Caco-2 (cell line): ENCODE measurements around the gene GIT2. TPM values are rescaled to one million over a fixed set of nuclear protein-coding genes. Genes with fewer than 3 reads are reported as not detected.
A peak's percentile ranks its signal among the peaks of the same experiment; 100 is the strongest.

Experiments
- BruUV-seq: library from RNA; stranded (reverse); fragments of 400-500 nt; replicated peaks from 2 replicates; lab custom pipeline; 2021; lab: Mats Ljungman, UMichigan
- CTCF ChIA-PET: fragments of 300-600 bp; sonication (Branson Sonifier 250); formaldehyde crosslinking; loops from one replicate; lab custom pipeline; 2022; ENCODE audit warnings: antibody characterized with exemption; lab: Charles Lee
- POLR2A ChIA-PET: fragments of 300-600 bp; sonication (Branson Sonifier 250); formaldehyde crosslinking; loops from one replicate; lab custom pipeline; 2022; ENCODE audit warnings: antibody characterized with exemption; lab: Charles Lee
- DNase-seq, 2 experiments: peaks; one replicate each; pipeline versions ENCODE4 v3.0.0 to v3.0.0-alpha.2; 2020 to 2022
- H3K27me3 ChIP-seq: replicated peaks from 2 replicates; pipeline ENCODE4 v1.6.0; 2011; ENCODE audit warnings: low read length; ENCODE audit not compliant: control insufficient read depth, insufficient read depth
- H3K36me3 ChIP-seq: 2 replicates; pipeline ENCODE4 v1.5.1; 2011; ENCODE audit warnings: low read length; ENCODE audit not compliant: control insufficient read depth, insufficient read depth
- H3K4me1 ChIP-seq: fragments of 250-450 bp; sonication (Bioruptor Pico); 2 replicates; pipeline ENCODE4 v1.5.1; 2020; ENCODE audit warnings: mild to moderate bottlenecking
- H3K4me3 ChIP-seq: 2 replicates; pipeline ENCODE4 v1.5.1; 2011; ENCODE audit warnings: low read depth, mild to moderate bottlenecking, control low read depth, low read length
- H3K9me3 ChIP-seq: fragments of 250-450 bp; sonication (Bioruptor Pico); 2 replicates; pipeline ENCODE4 v1.5.1; 2020; ENCODE audit warnings: mild to moderate bottlenecking, moderate library complexity
- H3K27ac Mint-ChIP-seq: one replicate; pipeline ENCODE4 v1.8.0; 2022; ENCODE audit warnings: mixed read lengths; ENCODE audit not compliant: unreplicated experiment
- H3K27me3 Mint-ChIP-seq: one replicate; pipeline ENCODE4 v1.8.0; 2022; ENCODE audit warnings: mixed read lengths; ENCODE audit not compliant: insufficient read depth, unreplicated experiment
- H3K36me3 Mint-ChIP-seq: one replicate; pipeline ENCODE4 v1.8.0; 2022; ENCODE audit warnings: mild to moderate bottlenecking, mixed read lengths; ENCODE audit not compliant: insufficient read depth, unreplicated experiment
- H3K4me1 Mint-ChIP-seq: one replicate; pipeline ENCODE4 v1.8.0; 2022; ENCODE audit warnings: low read depth, mixed read lengths; ENCODE audit not compliant: unreplicated experiment
- H3K4me3 Mint-ChIP-seq: one replicate; pipeline ENCODE4 v1.8.0; 2022; ENCODE audit warnings: mild to moderate bottlenecking, moderate library complexity, mixed read lengths; ENCODE audit not compliant: unreplicated experiment
- H3K9me3 Mint-ChIP-seq: one replicate; pipeline ENCODE4 v1.8.0; 2022; ENCODE audit warnings: mixed read lengths; ENCODE audit not compliant: unreplicated experiment
- CTCF ChIP-seq, 2 experiments: fragments of 200-600 bp in 1 of 2; IDR thresholded peaks; 1 replicate in 1 of 2; 2 replicates in 1 of 2; pipeline versions ENCODE4 v1.5.1 to v1.8.0; 2011 to 2022; ENCODE audit warnings: antibody characterized with exemption in 1 of 2, control low read depth in 1 of 2, inconsistent platforms in 1 of 2, low read depth in 1 of 2, low read length in 1 of 2, mild to moderate bottlenecking in 1 of 2, moderate library complexity in 1 of 2; ENCODE audit not compliant: insufficient read depth in 1 of 2, severe bottlenecking in 1 of 2, unreplicated experiment in 1 of 2
- intact Hi-C: fragments of 100-400 bp; cut with micrococcal nuclease; formaldehyde crosslinking; loops from one replicate; pipeline ENCODE4 v1.10.0; 2022; ENCODE audit not compliant: unreplicated experiment
- total RNA-seq: library from RNA; stranded (reverse); gene quantifications from 2 replicates; pipeline ENCODE4 v1.2.3, GENCODE V29; 2022

Gene GIT2
- total RNA-seq, 1 experiment from 2014 or later: 29.3 TPM

DNA sequence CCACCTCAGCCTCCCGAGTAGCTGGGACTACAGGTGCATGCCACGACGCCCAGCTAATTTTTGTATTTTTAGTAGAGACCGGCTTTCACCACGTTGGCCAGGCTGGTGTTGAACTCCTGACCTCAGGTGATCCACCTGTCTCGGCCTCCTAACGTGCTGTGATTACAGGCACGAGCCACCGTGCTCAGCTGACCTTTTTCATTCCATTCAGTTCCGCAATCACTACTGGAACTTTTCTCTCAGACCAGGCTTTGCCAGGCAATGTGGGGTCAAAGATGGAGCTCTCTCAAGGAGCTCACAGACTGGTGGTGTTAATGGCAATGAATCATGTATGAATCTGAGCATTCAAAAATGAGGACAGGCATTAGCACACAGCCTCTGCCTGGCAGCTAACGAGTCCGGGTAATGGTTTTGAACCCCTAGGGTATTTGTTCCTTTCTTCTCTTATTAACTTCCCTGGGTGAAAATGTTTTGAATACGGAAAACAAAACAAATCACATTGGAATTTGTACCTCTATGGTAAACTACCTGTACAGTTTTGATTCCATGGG is 105.5 kb downstream of the GIT2 start:
- Mint-ChIP-seq H3K4me1 (no peaks in the 10 kb centered on the region), H3K36me3 (peaks cover 4% of the 10 kb centered on the region), H3K27ac (no peak overlapping the region), H3K9me3 (no peaks in the 10 kb centered on the region), H3K4me3 (no peak overlapping the region), H3K27me3 (peaks cover 4% of the 10 kb centered on the region)
- H3K36me3 ChIP-seq: no peaks in the 10 kb centered on the region
- no peak for DNase-seq
- intact Hi-C loops: no loop called here
- TF ChIP-seq CTCF (IDR thresholded peaks at IDR 0.05; ENCODE audit: insufficient read depth in 1 of 2, low read depth in 1 of 2, low read length in 1 of 2, severe bottlenecking in 1 of 2, unreplicated experiment in 1 of 2): no peak
- no peaks in the 10 kb centered on the region for H3K4me1 ChIP-seq
- no peaks in the 10 kb centered on the region for H3K9me3 ChIP-seq
- no peak overlapping the region for H3K4me3 ChIP-seq
- ChIA-PET POLR2A (interaction anchor here (0.7 kb wide), 1 partner anchor 15 kb away, joined by 3 read pairs; no protein-coding TSS in a partner anchor), CTCF (interaction anchor here (0.7 kb wide), 1 partner anchor 45 kb away, joined by 4 read pairs; no protein-coding TSS in a partner anchor)
- no peaks in the 10 kb centered on the region for H3K27me3 ChIP-seq
- no TSS peak for BruUV-seq

- ChIA-PET CTCF (no interaction called here), POLR2A (no interaction called here)
- no peak overlapping the region for H3K4me3 Mint-ChIP-seq
- no peaks in the 10 kb centered on the region for H3K9me3 Mint-ChIP-seq
- H3K27ac Mint-ChIP-seq: no peak overlapping the region
- Histone ChIP-seq H3K27me3 (no peaks in the 10 kb centered on the region; the same call in 1 of the 2 replicates), H3K9me3 (no peaks in the 10 kb centered on the region), H3K36me3 (no peaks in the 10 kb centered on the region), H3K4me3 (no peak overlapping the region), H3K4me1 (no peaks in the 10 kb centered on the region)
- H3K27me3 Mint-ChIP-seq: peaks cover 4% of the 10 kb centered on the region
- H3K4me1 Mint-ChIP-seq: no peaks in the 10 kb centered on the region
- no peak for DNase-seq
- intact Hi-C loops: no loop called here
- H3K36me3 Mint-ChIP-seq: peaks cover 4% of the 10 kb centered on the region
- TF ChIP-seq CTCF (IDR thresholded peaks at IDR 0.05; ENCODE audit: insufficient read depth in 1 of 2, low read depth in 1 of 2, low read length in 1 of 2, severe bottlenecking in 1 of 2, unreplicated experiment in 1 of 2): no peak
- BruUV-seq: no TSS peak
These were observed 107.8 kb downstream of the GIT2 start for GRCh38 chr12:109888179-109889020.

DNA sequence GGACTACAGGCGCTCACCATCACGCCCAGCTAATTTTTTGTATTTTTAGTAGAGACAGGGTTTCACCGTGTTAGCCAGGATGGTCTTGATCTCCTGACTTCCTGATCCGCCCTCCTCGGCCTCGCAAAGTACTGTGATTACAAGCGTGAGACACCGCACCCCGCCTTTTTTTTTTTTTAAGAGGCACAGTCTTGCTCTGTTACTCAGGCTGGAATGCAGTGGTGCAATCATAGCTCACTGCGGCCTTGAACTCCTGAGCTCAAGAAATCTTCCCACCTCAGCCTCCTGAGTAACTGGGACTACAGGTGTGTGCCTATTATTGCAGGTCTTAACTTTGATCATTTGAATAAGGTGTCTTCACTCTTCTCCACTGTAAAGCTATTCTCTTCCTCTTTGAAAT is 110.6 kb downstream of the GIT2 start:
- no TSS peak for BruUV-seq
- Mint-ChIP-seq H3K4me3 (no peak overlapping the region), H3K27ac (no peak overlapping the region)

More for the DNA sequence above, 110.6 kb downstream of the GIT2 start:
- intact Hi-C loops: no loop called here
- no peaks in the 10 kb centered on the region; the same call in 1 of the 2 replicates for H3K27me3 ChIP-seq
- ChIA-PET CTCF (interaction anchor here (0.6 to 1.1 kb wide), 3 partner anchors 32 to 83 kb away, joined by 3 to 7 read pairs (median 7); no protein-coding TSS in a partner anchor), POLR2A (no interaction called here)
- Mint-ChIP-seq H3K36me3 (peaks cover 4% of the 10 kb centered on the region), H3K27me3 (no peaks in the 10 kb centered on the region), H3K9me3 (no peaks in the 10 kb centered on the region), H3K4me1 (peaks cover 12% of the 10 kb centered on the region)
- H3K36me3 ChIP-seq: no peaks in the 10 kb centered on the region
- no peak overlapping the region for H3K4me3 ChIP-seq
- no peak for TF ChIP-seq CTCF (IDR thresholded peaks at IDR 0.05; ENCODE audit: insufficient read depth in 1 of 2, low read depth in 1 of 2, low read length in 1 of 2, severe bottlenecking in 1 of 2, unreplicated experiment in 1 of 2)
- no peaks in the 10 kb centered on the region for H3K9me3 ChIP-seq
- peaks cover 7% of the 10 kb centered on the region for H3K4me1 ChIP-seq
- peak in 1 of 2 experiments; percentile 16 for DNase-seq
